Dermis blood vessel endothelial cell (primary cell): ENCODE results near the gene EFCC1. TPM values are rescaled to one million over a fixed set of nuclear protein-coding genes. Genes with fewer than 3 reads are reported as not detected.
"Not testable (repeated sequence)": the region's sequence is repeated elsewhere in the genome, so short reads cannot be mapped to it uniquely, and the experiment has no call there.

Experiments used
- DNase-seq: peaks from one replicate; pipeline ENCODE4 v3.0.0; 2010
- total RNA-seq: library from RNA; depleted of rRNA; stranded (reverse); fragments of >200 nt; gene quantifications from 2 replicates; pipeline ENCODE4 v1.2.3, GENCODE V29; 2014

Gene EFCC1
- total RNA-seq, 1 donor from 2014 or later = 12.1 TPM

- DNase-seq = no peak
These were observed 83.4 kb downstream of the EFCC1 start for GRCh38 chr3:129084501-129084900.

- DNase-seq = no peak
These were observed 84.1 kb downstream of the EFCC1 start for GRCh38 chr3:129085165-129085715.

DNA sequence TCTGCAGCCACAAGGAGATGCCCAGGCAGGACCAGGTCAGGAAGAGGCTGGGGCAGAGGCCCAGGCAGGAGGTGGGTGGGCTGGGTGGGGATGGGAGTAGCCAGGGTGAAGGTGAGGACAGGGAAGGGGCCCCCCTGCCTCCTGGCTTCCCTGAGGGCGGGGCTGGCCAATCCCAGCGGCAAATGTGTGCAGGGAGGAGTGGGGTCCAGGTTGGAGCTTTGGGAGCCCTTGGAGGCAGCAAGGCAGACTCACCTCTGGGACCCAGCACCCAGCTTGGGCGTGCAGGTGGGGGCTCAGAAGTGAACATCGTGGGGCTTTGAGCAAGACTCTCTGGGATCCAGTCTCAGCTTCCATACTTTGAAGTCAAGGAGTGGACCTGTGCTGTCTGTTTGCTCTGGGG is 84.7 kb downstream of the EFCC1 start:
- DNase-seq = no peak

GRCh38 chr3:129087138-129087702 is 86.1 kb downstream of the EFCC1 start:
- DNase-seq = peak; percentile 63

GRCh38 chr3:129087904-129088303 is 86.8 kb downstream of the EFCC1 start:
- DNase-seq = peak; percentile 79

- DNase-seq = not testable (repeated sequence)
These were observed 87.2 kb downstream of the EFCC1 start for GRCh38 chr3:129088312-129088711.

Other genes with a start within 250 kb of the EFCC1 start
- 47.5 and 51.4 TPM in 2 replicates for gene ACAD9, start 121.7 kb upstream of the EFCC1 start, total RNA-seq
- 1.9 and 2.4 TPM in 2 replicates for gene CFAP92, start 7.2 kb upstream of the EFCC1 start, total RNA-seq
- not detected in 2 replicates for gene GP9, start 59.5 kb downstream of the EFCC1 start, total RNA-seq
- 68.8 and 116 TPM in 2 replicates for gene RAB43, start 120.5 kb downstream of the EFCC1 start, total RNA-seq
- 37.9 and 57.6 TPM in 2 replicates for gene ISY1, start 159.8 kb downstream of the EFCC1 start, total RNA-seq
- gene CNBP, start 182.6 kb downstream of the EFCC1 start, total RNA-seq = 251 and 283 TPM in 2 replicates
- 225 and 267 TPM in 2 replicates for gene COPG1, start 248.3 kb downstream of the EFCC1 start, total RNA-seq